Measurements from ENCODE around the gene ESAM.

ESAM gene

DNA sequence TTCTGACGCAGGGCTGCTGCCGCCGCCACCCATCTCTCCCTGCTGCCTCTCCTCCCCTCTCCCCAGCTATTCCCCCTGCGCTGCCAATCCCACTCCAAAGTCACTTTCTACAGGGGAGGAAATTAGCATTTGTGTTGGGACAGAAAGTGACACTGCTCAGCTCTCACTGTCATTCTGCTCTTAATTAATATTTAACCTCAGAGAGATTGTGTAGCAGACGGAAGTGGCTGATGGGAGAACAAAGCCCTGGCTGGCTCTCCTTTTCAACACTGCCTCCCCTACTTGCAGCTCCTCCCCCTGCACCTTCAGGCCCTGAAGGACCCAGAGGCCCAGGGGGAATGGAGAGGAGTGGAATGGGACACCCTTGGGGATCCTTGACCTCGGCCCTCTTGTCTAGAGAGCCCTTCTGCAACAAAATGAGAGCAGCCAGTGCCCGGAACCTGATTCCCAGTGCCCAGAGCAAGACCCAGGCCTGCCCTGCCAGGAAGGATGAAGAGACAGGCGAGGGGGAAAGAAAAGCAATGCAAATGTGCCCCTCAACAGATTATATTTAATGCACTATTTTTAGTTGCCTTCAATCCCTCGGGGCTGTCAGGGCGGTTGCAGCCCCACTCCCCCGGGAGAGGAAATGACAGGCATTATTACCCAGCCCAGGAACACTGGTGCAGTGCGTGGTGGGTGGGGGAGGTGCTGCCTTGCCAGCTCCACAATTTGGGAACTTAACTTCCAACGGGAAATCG lies 36.9 kb downstream of the ESAM start:
- peak; percentile 79 for DNase-seq (ENCODE audit: low read depth)
- TF ChIP-seq, protein P1, sequence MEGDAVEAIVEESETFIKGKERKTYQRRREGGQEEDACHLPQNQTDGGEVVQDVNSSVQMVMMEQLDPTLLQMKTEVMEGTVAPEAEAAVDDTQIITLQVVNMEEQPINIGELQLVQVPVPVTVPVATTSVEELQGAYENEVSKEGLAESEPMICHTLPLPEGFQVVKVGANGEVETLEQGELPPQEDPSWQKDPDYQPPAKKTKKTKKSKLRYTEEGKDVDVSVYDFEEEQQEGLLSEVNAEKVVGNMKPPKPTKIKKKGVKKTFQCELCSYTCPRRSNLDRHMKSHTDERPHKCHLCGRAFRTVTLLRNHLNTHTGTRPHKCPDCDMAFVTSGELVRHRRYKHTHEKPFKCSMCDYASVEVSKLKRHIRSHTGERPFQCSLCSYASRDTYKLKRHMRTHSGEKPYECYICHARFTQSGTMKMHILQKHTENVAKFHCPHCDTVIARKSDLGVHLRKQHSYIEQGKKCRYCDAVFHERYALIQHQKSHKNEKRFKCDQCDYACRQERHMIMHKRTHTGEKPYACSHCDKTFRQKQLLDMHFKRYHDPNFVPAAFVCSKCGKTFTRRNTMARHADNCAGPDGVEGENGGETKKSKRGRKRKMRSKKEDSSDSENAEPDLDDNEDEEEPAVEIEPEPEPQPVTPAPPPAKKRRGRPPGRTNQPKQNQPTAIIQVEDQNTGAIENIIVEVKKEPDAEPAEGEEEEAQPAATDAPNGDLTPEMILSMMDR (IDR thresholded peaks at IDR 0.05; ENCODE audit: low read depth, low read length), result no peak
- TF ChIP-seq MYC (IDR thresholded peaks at IDR 0.05; ENCODE audit: low read depth, low read length) (no peak; the same call in 1 of the 2 replicates), POLR2A (IDR thresholded peaks at IDR 0.05; ENCODE audit: extremely low read depth, insufficient read length) (no peak)
- TF ChIP-seq, protein P2, sequence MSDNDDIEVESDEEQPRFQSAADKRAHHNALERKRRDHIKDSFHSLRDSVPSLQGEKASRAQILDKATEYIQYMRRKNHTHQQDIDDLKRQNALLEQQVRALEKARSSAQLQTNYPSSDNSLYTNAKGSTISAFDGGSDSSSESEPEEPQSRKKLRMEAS (IDR thresholded peaks at IDR 0.05; ENCODE audit: low read depth, low read length), result no peak
- peak overlapping the region; percentile 30 for H3K4me3 ChIP-seq (ENCODE audit: low read depth, low read length)

DNA sequence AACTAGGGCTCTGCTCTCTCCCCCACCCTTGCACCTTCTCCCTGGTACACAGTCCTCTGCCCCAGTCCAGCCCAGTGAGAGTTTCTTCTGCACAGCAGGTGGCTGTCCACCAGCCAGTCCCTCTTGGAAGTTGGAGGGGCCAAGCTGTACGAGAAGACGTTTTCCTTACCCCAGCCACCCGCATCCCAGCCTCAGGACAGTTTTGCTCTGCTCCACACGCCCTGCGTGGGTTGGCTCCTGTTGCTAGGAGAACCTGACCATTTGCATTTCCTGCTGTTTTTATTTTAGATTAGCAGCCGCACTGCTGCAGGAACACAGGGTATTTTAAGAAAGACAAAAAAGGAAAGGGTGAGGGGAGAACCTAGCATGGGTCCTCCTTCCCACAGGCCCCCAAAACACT lies 39.9 kb downstream of the ESAM start:
- no peak overlapping the region for H3K4me3 ChIP-seq (ENCODE audit: low read depth, low read length)
- no peak for DNase-seq (ENCODE audit: low read depth)
- TF ChIP-seq, protein P2 (IDR thresholded peaks at IDR 0.05; ENCODE audit: low read depth, low read length), result no peak
- TF ChIP-seq, protein P1 (IDR thresholded peaks at IDR 0.05; ENCODE audit: low read depth, low read length), result no peak
- no peak for TF ChIP-seq MYC (IDR thresholded peaks at IDR 0.05; ENCODE audit: low read depth, low read length)
- no peak for TF ChIP-seq POLR2A (IDR thresholded peaks at IDR 0.05; ENCODE audit: extremely low read depth, insufficient read length)

DNA sequence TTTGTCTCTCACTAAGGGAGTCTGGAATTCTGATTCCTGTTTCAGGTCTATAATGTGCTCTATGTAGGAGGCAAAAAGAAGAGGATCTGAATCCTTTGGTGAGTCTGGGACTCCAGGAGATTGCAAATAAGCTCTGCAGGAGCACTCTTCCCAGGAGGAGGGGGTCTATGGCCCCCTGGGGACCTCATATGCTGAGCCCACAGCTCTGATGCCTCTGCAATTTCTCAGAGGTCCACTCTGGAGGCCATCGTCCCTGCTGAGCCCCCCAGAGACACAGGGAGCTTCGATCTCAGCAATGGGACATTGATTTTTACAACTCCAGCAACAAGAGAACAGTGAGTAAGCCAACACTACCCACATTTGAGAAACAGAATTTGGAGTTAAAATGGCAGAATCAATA lies 42.6 kb downstream of the ESAM start:
- no peak overlapping the region for H3K4me3 ChIP-seq (ENCODE audit: low read depth, low read length)
- DNase-seq (ENCODE audit: low read depth), result no peak
- TF ChIP-seq POLR2A (IDR thresholded peaks at IDR 0.05; ENCODE audit: extremely low read depth, insufficient read length) (no peak), MYC (IDR thresholded peaks at IDR 0.05; ENCODE audit: low read depth, low read length) (no peak)
- TF ChIP-seq, protein P2 (IDR thresholded peaks at IDR 0.05; ENCODE audit: low read depth, low read length), result no peak
- TF ChIP-seq, protein P1 (IDR thresholded peaks at IDR 0.05; ENCODE audit: low read depth, low read length), result no peak

DNA sequence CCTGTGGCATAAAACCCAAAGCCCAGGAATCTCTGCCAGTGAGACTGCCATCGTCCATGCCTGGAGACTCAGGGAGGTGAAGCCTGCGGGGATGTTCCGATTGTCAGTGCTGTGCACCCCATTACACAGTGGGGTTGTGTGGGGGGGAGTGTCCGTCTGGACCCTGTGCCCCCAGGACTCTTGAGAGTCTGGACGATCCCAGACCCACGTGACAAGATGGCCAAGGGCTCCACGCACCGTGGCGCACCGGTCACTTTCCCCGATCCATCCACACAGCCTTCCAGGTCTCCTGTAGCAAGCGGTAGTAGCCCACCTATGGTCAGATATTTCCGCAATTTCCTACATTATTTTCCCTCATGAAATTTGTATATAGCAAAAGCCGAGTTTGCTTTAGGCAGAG lies 43.3 kb downstream of the ESAM start:
- no peak overlapping the region for H3K4me3 ChIP-seq (ENCODE audit: low read depth, low read length)
- no peak for TF ChIP-seq POLR2A (IDR thresholded peaks at IDR 0.05; ENCODE audit: extremely low read depth, insufficient read length)
- no peak for TF ChIP-seq MYC (IDR thresholded peaks at IDR 0.05; ENCODE audit: low read depth, low read length)
- TF ChIP-seq, protein P2 (IDR thresholded peaks at IDR 0.05; ENCODE audit: low read depth, low read length), result no peak
- TF ChIP-seq, protein P1 (IDR thresholded peaks at IDR 0.05; ENCODE audit: low read depth, low read length), result no peak
- DNase-seq (ENCODE audit: low read depth), result no peak

DNA sequence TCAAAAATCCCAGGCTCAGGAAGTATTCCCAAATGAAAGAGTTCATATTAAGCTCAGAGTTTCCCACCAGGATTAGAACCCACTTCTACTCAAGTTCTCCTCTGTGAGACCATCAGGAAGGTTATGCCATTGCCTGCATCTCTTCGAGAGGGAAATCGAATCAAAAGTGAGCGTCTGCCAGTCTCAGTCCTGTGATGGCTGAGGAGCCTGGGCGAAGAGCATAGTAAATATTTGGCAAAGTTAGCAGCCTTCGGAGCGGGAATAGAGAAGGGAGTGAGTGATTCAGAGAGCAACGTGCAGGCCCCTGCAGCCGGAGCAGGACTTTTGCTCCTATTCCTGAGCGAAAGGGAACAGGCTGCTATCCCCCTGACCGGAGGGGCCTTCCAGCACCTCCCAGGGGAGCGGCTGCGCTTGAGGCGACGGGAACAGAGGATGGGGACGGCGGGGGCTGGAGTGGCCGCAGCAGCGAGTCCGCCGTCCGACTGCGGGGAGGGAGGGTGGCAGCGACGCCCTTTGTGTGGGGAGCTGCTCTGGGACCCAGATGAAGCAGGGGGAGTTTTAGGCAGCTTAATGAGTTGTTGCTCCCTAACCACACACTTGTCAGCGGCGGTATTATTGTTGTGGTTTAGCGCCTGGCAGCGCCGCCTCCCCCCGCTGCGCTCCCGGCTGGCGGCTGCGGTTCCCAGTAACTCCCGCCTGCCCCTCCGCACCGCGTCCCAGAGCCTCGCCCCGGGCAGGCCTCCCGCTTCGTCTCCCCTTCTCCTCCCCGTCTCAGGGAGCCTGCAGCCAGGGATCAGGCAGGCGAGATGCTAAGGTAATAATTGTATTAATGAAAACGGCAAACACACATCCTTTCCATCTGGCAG lies 44.1 kb downstream of the ESAM start:
- DNase-seq (ENCODE audit: low read depth), result peak; percentile 72
- H3K4me3 ChIP-seq (ENCODE audit: low read depth, low read length), result no peak overlapping the region
- TF ChIP-seq POLR2A (IDR thresholded peaks at IDR 0.05; ENCODE audit: extremely low read depth, insufficient read length), result no peak
- no peak for TF ChIP-seq MYC (IDR thresholded peaks at IDR 0.05; ENCODE audit: low read depth, low read length)
- TF ChIP-seq, protein P1 (IDR thresholded peaks at IDR 0.05; ENCODE audit: low read depth, low read length), result no peak
- TF ChIP-seq, protein P2 (IDR thresholded peaks at IDR 0.05; ENCODE audit: low read depth, low read length), result no peak
